ENCODE data around the gene ANKRD13D. TPM values are rescaled to one million over a fixed set of nuclear protein-coding genes. Genes with fewer than 3 reads are reported as not detected.

The ANKRD13D gene
- total RNA-seq, 2 experiments from 2014 or later = 157 to 163 TPM

DNA sequence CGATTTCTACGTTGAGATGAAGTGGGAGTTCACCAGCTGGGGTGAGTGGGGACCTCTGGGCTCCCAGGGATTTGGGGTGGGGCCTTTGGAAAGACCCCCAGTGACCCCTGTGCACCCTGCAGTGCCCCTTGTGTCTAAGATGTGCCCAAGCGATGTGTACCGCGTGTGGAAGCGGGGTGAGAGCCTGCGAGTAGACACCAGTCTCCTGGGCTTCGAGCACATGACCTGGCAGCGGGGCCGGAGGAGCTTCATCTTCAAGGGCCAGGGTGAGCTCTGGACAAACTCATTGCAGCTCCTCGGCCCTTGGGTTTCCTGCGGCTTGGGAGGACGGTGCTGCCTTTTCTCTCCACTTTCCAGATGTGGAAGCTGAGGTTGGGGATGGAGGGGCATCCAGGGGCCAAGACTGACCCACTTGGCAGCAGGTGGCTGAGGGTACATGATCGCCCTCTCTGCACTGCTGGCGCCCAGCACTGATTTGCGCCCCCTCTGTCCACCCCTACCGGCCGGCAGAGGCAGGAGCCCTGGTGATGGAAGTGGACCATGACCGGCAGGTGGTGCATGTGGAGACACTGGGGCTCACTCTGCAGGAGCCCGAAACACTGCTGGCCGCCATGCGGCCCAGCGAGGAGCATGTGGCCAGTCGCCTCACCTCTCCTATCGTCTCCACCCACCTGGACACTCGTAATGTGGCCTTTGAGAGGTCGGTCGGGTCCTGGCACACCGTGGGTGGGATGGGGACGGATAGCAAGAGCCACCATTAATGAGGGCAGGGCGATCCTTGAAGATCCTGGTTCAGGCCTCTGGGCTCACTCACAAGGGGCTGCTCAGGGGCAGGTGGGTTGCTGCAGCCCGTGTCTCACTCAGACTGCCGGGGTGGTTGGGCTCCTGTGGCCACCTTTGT, 2.6 kb downstream of the ANKRD13D start:
- Mint-ChIP-seq H3K4me1 (peaks cover 61% of the 10 kb centered on the region), H3K36me3 (ENCODE audit: low read depth) (peaks cover 83% of the 10 kb centered on the region), H3K4me3 (peak overlapping the region; percentile 30), H3K27ac (peak overlapping the region; percentile 47), H3K27me3 (no peaks in the 10 kb centered on the region), H3K9me3 (peaks cover 9% of the 10 kb centered on the region)
- DNase-seq = no peak
- ChIA-PET CTCF (interaction anchor here (0.6 to 4.1 kb wide), 3 partner anchors 25 to 134 kb away, joined by 3 to 16 read pairs (median 4); no protein-coding TSS in a partner anchor), POLR2A (interaction anchor here (1.4 to 12.9 kb wide), 5 partner anchors 10 to 37 kb away, joined by 3 to 494 read pairs (median 5); partner anchors contain the start of genes GRK2 and SSH3)

DNA sequence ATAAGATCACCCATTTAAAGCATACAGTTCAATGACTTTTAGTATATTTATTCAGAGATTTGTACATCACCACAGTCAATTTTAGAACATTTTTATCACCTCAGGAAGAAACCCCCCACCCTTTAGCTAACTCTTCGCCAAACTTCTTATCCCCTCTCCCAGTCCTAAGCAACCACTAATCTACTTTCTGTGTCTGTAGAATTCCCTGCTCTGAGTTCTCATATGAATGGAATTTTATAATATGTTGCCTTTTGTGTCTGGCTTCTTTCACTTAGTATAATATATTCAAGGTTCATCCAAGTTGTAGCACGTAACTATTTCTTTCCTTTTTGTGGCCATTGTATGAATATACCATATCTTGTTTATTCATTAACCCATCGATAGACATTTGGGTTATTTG, 3.6 kb downstream of the ANKRD13D start:
- Mint-ChIP-seq H3K4me3 (peak overlapping the region; percentile 24), H3K27me3 (no peaks in the 10 kb centered on the region), H3K36me3 (ENCODE audit: low read depth) (peaks cover 81% of the 10 kb centered on the region), H3K9me3 (peaks cover 12% of the 10 kb centered on the region), H3K27ac (peak overlapping the region; percentile 47), H3K4me1 (peaks cover 55% of the 10 kb centered on the region)
- DNase-seq = no peak
- POLR2A ChIA-PET = interaction anchor here (1.0 to 12.9 kb wide), 4 partner anchors 9 to 31 kb away, joined by 3 to 494 read pairs (median 50); partner anchors contain the start of genes GRK2 and SSH3
- CTCF ChIA-PET = interaction anchor here (1.4 to 1.7 kb wide), 2 partner anchors 25 to 31 kb away, joined by 7 to 8 read pairs; no protein-coding TSS in a partner anchor

DNA sequence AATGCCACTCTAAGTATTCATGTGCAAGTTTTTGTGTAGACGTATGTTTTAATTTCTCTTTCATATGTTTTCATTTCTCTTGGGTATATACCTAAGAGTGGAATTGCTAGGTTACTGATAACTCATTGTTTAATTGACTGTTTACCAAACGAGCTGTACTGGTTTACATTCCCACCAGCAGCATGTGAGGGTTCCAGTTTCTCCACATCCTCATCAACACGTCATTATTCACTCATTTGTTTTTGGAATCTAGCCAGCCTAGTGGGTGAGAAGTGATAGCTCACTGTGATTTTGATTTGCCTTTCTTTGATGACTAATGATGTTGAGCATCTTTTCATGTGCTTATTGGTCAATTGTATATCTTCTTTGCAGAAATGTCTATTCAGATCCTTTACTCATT, 4.0 kb downstream of the ANKRD13D start:
- Mint-ChIP-seq H3K4me3 (peak overlapping the region; percentile 24), H3K4me1 (peaks cover 50% of the 10 kb centered on the region), H3K27me3 (no peaks in the 10 kb centered on the region), H3K27ac (peak overlapping the region; percentile 47), H3K9me3 (peaks cover 12% of the 10 kb centered on the region), H3K36me3 (ENCODE audit: low read depth) (peaks cover 81% of the 10 kb centered on the region)
- no peak for DNase-seq
- ChIA-PET CTCF (interaction anchor here (1.4 to 1.7 kb wide), 3 partner anchors 25 to 31 kb away, joined by 4 to 8 read pairs (median 7); partner anchors contain the start of gene GRK2), POLR2A (interaction anchor here (0.6 to 12.9 kb wide), 4 partner anchors 8 to 60 kb away, joined by 3 to 494 read pairs (median 50); partner anchors contain the start of genes GRK2 and SSH3)

DNA sequence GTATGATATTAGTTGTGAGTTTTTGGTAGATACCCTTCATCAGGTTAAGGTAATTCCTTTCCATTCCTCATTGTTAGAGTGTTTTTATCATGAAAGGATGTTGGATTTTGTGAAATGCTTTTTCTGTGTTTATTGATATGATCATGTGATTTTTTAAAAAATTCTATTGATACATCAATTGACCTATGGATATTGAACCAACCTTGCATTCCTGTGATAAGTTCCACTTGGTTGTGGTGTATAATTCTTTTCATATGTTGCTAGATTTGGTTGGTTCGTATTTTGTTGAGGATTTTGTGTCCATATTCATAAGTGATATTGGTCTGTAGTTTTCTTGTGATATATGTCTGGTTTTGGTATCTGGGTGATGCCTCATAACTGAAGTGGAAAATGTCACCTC, 6.7 kb downstream of the ANKRD13D start:
- Mint-ChIP-seq H3K9me3 (peaks cover 12% of the 10 kb centered on the region), H3K4me1 (peaks cover 43% of the 10 kb centered on the region), H3K4me3 (no peak overlapping the region), H3K27me3 (no peaks in the 10 kb centered on the region), H3K27ac (no peak overlapping the region), H3K36me3 (ENCODE audit: low read depth) (peaks cover 86% of the 10 kb centered on the region)
- ChIA-PET POLR2A (interaction anchor here (0.6 to 1.5 kb wide), 4 partner anchors 7 to 25 kb away, joined by 3 to 4 read pairs (median 4); no protein-coding TSS in a partner anchor), CTCF (interaction anchor here (1.2 kb wide), 1 partner anchor 18 kb away, joined by 4 read pairs; no protein-coding TSS in a partner anchor)
- no peak for DNase-seq

DNA sequence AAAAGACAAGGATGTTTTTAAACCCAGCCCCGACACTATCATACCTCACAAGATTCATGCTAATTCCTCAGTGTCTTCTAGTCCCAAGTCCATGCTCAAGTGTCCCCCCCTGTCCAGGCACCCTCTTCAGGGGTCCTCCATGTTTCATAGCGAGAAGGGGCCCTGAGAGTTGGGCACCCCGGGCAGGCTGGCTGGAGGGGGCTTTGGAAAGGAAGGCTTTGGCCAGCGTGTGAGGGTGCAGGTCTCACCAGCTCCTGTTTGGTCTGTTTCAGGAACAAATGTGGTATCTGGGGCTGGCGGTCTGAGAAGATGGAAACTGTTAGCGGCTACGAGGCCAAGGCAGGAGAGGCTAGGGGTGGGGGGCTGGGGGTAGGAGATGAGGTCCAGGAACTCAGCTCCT, 9.7 kb downstream of the ANKRD13D start:
- Mint-ChIP-seq H3K4me1 (peaks cover 26% of the 10 kb centered on the region), H3K27ac (no peak overlapping the region), H3K27me3 (no peaks in the 10 kb centered on the region), H3K36me3 (ENCODE audit: low read depth) (peaks cover 61% of the 10 kb centered on the region), H3K9me3 (peaks cover 12% of the 10 kb centered on the region), H3K4me3 (no peak overlapping the region)
- CTCF ChIA-PET = interaction anchor here (1.0 to 1.6 kb wide), 3 partner anchors 19 to 53 kb away, joined by 3 to 6 read pairs (median 3); no protein-coding TSS in a partner anchor
- POLR2A ChIA-PET = interaction anchor here (1.0 to 8.2 kb wide), 3 partner anchors 8 to 12 kb away, joined by 3 to 96 read pairs (median 3); partner anchors contain the start of gene ANKRD13D
- no peak for DNase-seq

DNA sequence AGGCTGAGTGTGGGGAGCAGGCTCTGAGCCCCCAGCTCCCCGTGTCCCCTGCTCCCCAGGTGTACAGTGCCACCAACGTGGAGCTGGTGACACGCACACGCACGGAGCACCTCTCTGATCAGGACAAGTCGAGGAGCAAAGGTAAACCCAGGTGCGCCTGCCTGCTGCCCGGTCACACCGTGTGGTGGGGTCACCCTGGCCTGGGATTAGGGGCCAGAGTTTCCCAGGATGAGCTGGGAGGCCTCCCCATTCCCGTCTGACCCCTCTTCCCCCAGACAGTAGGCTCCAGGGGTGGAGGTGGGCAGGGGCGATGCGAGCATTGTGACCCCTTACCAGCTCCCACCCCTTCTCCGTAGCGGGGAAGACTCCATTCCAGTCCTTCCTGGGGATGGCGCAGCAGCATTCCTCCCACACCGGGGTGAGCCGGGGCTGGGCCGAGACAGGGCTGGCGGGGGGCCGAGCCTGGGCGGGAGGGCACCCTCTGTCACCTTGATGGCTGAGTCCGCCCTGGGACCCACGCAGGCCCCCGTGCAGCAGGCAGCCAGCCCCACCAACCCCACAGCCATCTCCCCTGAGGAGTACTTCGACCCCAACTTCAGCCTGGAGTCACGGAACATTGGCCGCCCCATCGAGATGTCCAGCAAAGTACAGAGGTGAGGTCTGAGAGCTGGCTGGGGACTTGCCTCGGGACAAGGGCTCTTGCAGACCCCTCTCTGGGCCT, 10.5 kb downstream of the ANKRD13D start:
- Mint-ChIP-seq H3K4me1 (peaks cover 24% of the 10 kb centered on the region), H3K4me3 (no peak overlapping the region), H3K27ac (no peak overlapping the region), H3K27me3 (no peaks in the 10 kb centered on the region), H3K9me3 (peaks cover 10% of the 10 kb centered on the region), H3K36me3 (ENCODE audit: low read depth) (peaks cover 53% of the 10 kb centered on the region)
- ChIA-PET POLR2A (interaction anchor here (1.0 to 8.2 kb wide), 2 partner anchors 10 to 11 kb away, joined by 3 to 96 read pairs; partner anchors contain the start of gene ANKRD13D), CTCF (interaction anchor here (1.0 to 1.6 kb wide), 2 partner anchors 18 to 22 kb away, joined by 3 to 6 read pairs; no protein-coding TSS in a partner anchor)
- DNase-seq = no peak

DNA sequence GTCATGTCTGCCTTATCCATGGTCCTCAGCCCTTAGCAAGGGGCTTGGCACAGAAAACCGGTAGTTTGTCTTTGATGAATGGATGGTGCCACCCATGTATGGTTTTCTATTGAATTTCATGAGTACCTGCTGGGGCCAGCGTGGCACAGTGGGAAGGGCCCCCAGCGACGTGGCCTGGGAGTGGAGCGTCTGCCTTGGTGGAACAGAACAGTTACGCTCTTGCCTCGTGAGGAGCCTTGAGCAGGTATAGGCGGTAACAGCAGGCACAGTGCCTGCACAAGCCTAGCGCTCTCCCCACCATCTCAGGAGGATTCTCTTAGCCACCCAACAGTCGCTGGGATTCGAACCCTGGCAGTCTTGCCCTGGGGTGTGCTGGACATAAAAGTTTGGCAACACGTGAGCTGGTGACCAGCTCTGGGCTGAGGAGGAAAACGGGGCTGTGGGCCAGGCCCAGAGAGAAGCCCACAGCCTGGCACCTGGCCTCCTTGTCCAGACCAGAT, 11.2 kb downstream of the ANKRD13D start:
- no peaks in the 10 kb centered on the region for H3K27me3 Mint-ChIP-seq
- peaks cover 10% of the 10 kb centered on the region for H3K9me3 Mint-ChIP-seq
- no peak overlapping the region for H3K4me3 Mint-ChIP-seq
- peaks cover 28% of the 10 kb centered on the region for H3K4me1 Mint-ChIP-seq
- no peak for DNase-seq
- ChIA-PET POLR2A (interaction anchor here (1.0 to 8.2 kb wide), 2 partner anchors 10 to 11 kb away, joined by 3 to 96 read pairs; partner anchors contain the start of gene ANKRD13D), CTCF (interaction anchor here (1.0 to 1.1 kb wide), 2 partner anchors 17 to 37 kb away, joined by 3 read pairs; no protein-coding TSS in a partner anchor)
- H3K36me3 Mint-ChIP-seq (ENCODE audit: low read depth) = peaks cover 46% of the 10 kb centered on the region
- H3K27ac Mint-ChIP-seq = no peak overlapping the region

DNA sequence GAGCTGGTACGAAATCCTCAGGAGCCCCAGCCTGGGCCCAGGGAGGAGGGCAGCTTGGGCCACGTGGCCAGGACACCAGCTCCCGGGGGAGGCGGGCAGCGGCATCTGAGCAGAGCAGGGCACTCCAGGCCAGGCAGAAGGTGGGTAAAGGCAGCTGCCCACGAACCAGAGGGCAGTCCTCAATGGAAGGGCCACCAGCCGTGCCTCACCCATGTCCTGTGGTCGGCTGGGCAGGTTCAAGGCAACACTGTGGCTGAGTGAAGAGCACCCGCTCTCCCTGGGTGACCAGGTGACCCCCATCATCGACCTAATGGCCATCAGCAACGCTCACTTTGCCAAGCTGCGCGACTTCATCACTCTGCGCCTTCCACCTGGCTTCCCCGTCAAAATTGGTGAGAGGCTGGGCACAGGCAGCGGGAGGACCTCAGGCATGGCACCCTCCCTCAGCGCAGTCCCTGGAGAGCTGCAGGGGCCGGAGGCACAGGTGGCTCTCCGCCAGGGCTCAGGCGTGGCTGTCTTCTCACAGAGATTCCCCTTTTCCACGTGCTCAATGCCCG, 11.7 kb downstream of the ANKRD13D start:
- Mint-ChIP-seq H3K4me1 (peaks cover 28% of the 10 kb centered on the region), H3K27ac (no peak overlapping the region), H3K9me3 (peaks cover 10% of the 10 kb centered on the region), H3K4me3 (no peak overlapping the region), H3K27me3 (no peaks in the 10 kb centered on the region), H3K36me3 (ENCODE audit: low read depth) (peaks cover 40% of the 10 kb centered on the region)
- DNase-seq = no peak
- ChIA-PET CTCF (interaction anchor here (1.0 to 1.1 kb wide), 2 partner anchors 17 to 38 kb away, joined by 3 read pairs; no protein-coding TSS in a partner anchor), POLR2A (interaction anchor here (1.0 to 8.2 kb wide), 2 partner anchors 10 to 11 kb away, joined by 3 to 96 read pairs; partner anchors contain the start of gene ANKRD13D)

DNA sequence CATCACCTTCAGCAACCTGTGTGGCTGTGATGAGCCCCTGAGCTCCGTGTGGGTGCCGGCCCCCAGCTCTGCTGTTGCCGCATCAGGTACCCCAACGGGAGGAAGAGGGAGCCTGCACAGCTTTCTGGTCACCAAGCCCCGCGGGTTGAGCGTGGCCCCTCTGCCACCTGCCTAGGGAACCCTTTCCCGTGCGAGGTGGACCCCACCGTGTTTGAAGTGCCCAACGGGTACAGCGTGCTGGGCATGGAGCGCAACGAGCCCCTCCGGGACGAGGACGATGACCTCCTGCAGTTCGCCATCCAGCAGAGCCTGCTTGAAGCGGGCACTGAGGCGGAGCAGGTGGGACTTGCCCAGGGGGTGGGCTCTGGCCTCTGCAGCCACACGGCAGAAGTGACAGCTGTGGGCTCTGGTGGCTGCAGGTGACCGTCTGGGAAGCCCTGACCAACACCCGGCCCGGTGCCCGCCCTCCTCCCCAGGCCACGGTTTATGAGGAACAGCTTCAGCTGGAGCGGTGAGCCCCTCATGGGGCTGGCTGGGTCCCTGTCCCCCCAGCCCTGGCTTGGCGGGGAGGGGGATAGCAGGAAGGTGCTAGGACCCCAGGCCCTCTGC, 12.3 kb downstream of the ANKRD13D start:
- no peak overlapping the region for H3K4me3 Mint-ChIP-seq
- H3K4me1 Mint-ChIP-seq = peaks cover 24% of the 10 kb centered on the region
- DNase-seq = no peak
- ChIA-PET CTCF (interaction anchor here (1.1 kb wide), 1 partner anchor 38 kb away, joined by 3 read pairs; no protein-coding TSS in a partner anchor), POLR2A (interaction anchor here (3.0 to 8.2 kb wide), 3 partner anchors 11 to 34 kb away, joined by 16 to 96 read pairs (median 19); partner anchors contain the start of genes ANKRD13D and GRK2)
- no peak overlapping the region for H3K27ac Mint-ChIP-seq
- H3K27me3 Mint-ChIP-seq = no peaks in the 10 kb centered on the region
- peaks cover 35% of the 10 kb centered on the region for H3K36me3 Mint-ChIP-seq (ENCODE audit: low read depth)
- H3K9me3 Mint-ChIP-seq = peaks cover 4% of the 10 kb centered on the region

DNA sequence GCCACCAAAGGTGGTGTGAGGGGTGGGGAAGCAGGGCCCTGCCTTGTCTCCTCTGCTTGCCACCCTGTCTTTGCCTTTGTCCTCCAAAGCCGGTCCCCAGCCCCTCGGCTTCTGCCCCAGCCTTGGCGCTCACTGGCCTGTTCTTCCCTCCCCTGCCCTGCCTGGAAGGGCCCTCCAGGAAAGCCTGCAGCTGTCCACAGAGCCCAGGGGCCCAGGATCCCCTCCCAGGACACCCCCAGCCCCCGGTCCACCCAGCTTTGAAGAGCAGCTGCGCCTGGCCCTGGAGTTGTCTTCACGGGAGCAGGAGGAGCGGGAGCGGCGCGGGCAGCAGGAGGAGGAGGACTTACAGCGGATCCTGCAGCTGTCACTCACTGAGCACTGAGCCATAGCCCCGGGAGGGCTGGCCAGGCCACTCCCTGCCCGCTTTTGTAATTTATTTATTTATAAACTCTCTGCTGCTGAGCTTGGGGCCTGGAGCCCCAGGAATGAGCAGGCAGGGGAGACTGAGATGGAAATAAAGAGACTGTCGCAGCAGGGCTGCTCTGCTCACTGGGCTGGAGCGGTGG, 12.9 kb downstream of the ANKRD13D start:
- POLR2A ChIA-PET = interaction anchor here (1.5 to 8.2 kb wide), 8 partner anchors 12 to 49 kb away, joined by 4 to 96 read pairs (median 16); partner anchors contain the start of genes ANKRD13D and GRK2
- H3K9me3 Mint-ChIP-seq = no peaks in the 10 kb centered on the region
- H3K27ac Mint-ChIP-seq = no peak overlapping the region

More for the DNA sequence above, 12.9 kb downstream of the ANKRD13D start:
- CTCF ChIA-PET = interaction anchor here (1.6 to 3.0 kb wide), 3 partner anchors 13 to 15 kb away, joined by 5 to 13 read pairs (median 5); no protein-coding TSS in a partner anchor
- peaks cover 19% of the 10 kb centered on the region for H3K4me1 Mint-ChIP-seq
- no peaks in the 10 kb centered on the region for H3K27me3 Mint-ChIP-seq
- peak overlapping the region; percentile 24 for H3K4me3 Mint-ChIP-seq
- DNase-seq = no peak
- peaks cover 28% of the 10 kb centered on the region for H3K36me3 Mint-ChIP-seq (ENCODE audit: low read depth)

Measured in activated CD4-positive, alpha-beta memory T cell treated with anti-CD3 and anti-CD28 coated beads, Interleukin-2, amount 10 ng/mL, durations not matched to agents 7 days and 5 days (primary cell).